GM12892 (cell line): ENCODE data around the gene UROD.

ENCODE experiments used
- POLR2A ChIP-seq: IDR thresholded peaks from 2 replicates; pipeline ENCODE4 v1.6.1; 2011; ENCODE audit warnings: low read depth, low read length, control low read depth
- POLR2AphosphoS5 ChIP-seq: IDR thresholded peaks from 2 replicates; pipeline ENCODE4 v1.6.1; 2011; ENCODE audit warnings: low read depth, low read length, control low read depth
- TAF1 ChIP-seq: IDR thresholded peaks from 2 replicates; pipeline ENCODE4 v1.6.1; 2011; ENCODE audit warnings: low read depth, mild to moderate bottlenecking, control low read depth, low read length, borderline replicate concordance

- no peak for TF ChIP-seq POLR2AphosphoS5
- no peak for TF ChIP-seq POLR2A
- no peak for TF ChIP-seq TAF1
Measured at GRCh38 chr1:45004281-45004920, 7.7 kb upstream of the UROD start.
